Activated CD4-positive, alpha-beta T cell treated with anti-CD3 and anti-CD28 coated beads, Interleukin-2, amount 50 U/mL, for 16 hours (primary cell): ENCODE measurements around the gene DHX58.

Experiments used
- DNase-seq: peaks from one replicate; pipeline ENCODE4 v3.0.0-alpha.2; 2020

DHX58 gene

DNA sequence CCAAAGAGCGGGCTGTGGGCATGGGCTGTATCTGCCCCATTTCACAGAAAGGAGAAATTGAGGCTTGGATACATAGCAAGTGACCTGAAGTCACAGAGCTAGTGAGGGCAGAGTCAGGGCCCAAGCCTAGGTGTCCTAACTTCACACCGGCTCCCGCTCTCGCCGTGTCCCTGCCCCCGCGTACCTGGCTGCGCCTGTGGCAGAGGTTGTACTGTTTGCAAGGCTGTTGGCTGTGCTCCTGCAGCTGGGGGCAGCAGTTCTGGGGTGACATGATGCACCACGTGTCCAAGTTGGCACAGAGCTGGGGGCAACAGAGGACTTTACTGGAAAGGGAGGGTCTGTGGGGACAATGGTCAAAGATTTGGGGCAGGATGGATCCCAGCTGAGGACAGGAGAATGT is 3.4 kb downstream of the DHX58 start:
- no peak for DNase-seq

DNA sequence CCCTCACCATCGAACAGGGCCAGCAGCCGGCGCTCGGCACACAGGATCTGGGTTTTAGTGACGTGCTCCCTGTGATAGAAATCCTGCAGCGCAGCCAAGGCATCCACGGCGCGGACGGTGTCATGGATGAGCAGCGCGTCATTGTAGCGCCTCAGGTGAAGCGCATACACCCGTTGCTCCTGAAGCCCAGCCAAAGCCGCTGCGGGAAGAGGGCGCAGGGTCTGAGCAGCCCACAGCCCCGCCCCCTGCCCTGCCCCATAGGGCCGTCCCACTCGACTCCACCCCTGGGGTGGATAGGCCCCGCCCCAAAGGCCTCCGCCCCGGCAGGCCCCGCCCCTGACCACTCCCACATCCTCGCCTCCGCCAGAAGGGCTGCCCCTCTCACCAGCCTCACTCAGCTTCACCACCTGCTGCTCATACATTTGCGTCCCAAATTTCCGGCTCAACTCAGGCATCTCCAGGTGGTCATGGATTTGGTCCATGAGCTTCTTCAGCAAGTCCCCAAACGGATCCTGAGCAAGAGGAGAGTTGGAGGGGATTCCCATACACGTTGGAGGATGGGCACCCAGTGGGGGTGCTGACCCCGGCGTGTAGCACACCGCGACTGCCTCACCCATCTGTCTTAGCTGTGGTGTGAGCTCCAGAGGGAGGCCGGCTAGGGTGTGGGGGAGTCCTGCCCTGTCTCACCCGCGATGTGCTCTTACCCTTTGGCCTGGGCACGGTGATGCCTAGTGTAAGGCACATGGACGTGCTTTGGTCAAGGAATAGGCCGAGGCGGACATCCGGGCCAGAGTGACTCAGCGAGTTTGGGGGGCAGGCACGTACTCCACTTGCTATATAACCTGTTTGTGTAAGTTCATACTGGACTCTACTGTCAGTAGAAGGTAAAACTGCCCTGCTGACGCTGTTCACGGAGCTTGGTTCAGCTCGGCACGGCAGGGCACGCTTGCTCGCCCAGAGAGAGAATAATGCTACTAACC is 4.6 kb downstream of the DHX58 start:
- peak; percentile 93 for DNase-seq

DNA sequence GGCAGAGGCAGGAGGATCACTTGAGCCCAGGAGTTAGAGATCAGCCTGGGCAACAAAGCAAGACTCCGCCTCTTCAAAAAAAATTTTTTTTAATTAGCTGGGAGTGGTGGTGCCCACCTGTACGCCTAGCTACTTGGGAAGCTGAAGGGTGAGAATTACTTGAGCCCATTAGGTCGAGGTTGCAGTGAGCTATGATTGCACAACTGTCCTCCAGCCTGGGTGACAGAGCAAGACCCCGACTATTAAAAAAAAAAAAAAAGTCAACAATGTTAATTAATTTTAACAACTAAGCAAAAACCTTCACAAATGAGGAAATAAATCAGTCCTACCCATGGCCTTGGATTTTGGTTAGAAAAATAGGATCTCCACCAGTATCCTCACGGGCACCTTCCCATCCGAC is 5.4 kb downstream of the DHX58 start:
- DNase-seq, result no peak

DNA sequence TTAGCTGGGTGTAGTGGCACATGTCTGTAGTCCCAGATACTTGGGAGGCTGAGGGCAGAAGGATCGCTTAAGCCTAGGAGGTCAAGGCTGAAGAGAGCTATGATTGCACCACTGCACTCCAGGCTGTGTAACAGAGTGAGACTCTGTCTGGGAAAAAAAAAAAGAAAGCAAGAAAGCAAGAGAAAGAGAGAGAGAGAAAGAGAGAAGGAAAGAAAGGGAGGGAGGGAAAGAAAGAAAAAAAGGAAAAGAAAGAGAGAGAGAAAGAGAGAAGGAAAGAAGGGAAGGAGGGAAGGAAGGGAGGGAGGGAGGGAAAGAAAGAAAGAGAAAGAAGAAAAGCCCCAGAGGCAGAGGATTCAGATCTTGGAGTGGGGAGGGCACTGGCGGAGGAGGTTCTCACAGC is 6.5 kb downstream of the DHX58 start:
- no peak for DNase-seq

DNA sequence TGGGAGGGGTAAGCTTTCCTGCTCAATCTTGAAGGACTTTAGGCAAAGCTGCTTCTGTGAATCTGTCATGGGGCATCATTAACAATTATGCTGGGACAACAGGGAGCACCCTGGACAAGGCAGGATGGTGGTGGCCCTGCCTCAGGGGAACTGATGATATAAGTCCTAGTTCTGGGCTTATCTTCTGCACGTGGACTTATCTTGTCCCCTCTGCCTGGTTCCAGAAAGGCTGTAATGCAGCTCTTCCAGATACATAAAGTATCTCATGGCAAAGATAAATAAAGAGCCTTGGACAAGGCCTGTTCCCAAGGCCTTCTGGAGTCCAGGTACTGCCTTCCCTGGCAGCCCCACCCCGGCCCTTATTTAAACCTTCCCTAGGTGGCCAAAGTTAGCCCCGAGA is 8.2 kb downstream of the DHX58 start:
- no peak for DNase-seq

DNA sequence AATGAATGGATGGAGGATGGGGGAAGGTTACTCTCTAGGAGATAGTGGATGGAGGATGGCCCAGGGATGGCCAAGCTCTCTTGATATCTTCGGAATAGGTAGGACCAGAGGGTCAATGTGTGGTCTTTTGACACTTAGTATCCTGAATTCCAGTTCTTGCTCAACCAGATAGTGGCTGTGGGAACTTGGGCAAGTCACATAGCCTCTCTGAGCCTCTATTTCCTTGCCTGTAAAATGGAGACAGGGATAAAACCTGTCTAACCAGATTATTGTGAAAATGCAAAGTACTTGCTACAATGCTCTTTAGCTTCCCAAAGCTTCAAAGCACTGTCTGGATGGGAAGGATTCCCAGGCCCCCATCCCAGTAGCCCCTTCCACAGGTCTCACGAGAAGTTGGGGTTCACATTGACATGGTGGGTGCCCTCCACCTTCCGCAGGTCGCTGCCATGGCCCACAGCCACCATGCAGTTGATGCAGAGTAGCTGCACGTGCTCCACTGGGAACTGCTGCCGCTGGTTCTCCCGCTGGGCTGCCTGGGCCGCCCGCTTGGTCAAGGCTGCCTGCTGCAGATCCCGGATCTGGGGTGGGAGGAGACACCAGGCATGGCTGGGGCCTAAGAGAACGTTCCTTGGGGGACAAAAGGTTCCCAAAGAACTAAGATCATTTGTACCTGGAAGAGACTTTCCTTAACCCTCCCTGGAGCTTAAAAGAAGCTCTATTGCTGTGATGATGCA is 9.1 kb downstream of the DHX58 start:
- DNase-seq, result no peak

DNA sequence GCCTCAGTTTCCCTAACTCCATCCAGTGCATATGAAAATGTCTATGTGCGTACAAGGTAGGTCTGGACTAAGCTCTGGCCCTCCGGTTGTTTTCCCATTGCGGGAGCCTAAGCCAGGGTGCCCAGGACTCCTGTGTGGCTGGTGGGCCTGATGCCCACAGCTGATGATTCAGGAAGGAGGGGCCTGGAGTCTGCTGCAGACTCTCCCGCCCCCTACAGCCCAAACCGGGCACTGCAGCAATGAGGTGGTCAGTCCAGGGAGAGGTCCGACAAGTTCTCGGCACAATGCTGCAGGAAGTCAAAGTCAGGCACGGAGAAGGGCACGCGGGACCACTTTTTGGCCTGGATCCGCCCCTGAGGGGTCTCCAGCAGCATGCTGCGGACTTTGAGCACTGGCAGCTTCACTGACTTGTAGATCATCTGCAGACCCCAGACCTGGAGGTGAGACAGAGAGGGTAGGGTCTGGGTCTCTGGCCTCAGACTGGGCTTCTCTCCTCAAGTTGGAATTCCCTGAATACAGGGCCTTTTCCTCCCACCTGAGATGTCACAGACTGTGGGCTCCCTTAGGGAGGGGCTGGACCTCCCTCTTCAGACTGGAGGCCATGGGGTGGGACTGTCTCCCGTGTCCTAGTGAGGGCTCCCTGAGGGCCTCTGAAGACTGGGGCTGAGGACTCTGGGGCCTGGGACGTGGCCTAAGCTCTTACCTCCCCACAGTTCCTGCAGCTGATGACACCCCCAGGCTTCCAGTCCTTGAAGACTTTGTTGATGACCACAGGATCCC is 10.8 kb downstream of the DHX58 start:
- DNase-seq, result peak; percentile 72

DNA sequence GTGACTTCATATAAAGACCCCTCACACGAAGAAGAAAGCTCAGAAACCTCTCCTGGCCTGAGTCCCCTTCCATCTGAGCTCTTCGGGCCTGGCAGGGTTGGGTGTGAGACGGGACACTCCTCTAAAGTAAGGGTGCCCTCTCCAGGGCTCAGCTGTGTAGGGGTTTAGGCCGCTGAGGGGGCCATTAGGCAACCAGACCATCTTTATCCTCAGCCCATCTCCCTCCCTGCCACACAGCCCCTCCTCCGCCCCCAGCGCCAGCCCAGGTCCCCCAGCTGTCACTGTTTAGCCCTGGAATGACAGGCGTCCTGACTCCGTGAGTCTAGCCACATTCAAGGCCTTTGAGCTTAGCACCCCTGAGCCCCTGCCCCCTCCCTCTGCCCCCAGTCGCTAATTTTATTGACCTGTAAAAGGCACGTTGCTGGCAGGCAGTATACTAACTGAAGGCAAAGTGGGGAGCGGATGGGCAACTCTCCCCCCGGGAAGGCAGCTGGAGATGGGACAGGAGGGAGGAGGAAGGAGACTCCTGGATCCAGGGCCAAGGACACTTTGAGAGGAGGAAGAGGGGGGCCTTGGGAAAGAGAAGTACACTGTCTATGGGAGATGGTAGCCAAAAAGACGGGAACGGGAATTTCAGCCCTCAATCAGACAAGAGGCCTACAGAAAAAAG is 13.6 kb downstream of the DHX58 start:
- no peak for DNase-seq

DNA sequence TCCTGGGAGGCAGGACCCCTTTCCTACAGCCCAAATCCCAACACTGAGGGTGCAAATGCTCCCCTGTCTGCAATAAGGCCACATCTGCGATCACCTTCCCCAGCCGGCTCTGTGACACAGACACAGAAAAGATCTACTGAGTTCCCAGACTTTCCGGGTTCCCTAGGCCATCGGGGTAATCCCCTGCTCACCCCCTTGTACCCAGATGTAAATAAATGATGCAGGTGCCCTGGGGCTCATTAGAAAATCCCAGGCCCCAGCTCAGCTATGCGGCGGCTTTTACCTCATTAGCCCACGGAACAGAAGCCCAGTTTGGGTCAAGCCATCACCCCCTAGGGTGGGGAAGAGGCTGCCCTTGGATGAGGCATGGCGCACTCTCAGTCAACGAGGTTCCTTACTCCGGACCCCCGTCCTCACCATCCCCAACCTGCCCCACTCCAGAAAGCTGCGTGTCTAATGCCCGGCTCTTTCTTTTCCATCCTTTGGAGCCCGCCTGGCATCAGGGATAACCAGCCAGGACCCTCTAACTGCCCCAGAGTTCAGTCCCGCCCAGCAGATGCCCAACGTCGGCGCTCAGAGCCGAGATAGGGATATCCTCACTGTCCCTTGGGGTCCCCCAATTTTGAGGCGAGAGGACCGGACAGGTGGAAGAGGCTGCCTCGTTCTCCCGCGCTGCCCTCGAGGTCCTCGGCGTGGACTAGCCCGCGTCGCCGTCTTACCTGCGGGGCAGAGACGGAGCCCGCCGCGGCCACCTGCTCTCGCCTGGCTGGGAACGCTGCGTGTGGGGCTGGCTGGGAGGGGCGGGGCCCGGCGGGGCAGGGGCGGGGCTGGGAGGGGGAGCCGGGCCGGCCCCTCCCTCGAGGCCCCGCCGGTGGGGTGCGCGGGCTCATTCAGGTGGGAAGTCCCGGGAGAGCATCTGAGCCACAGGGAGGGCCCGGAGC is 14.6 kb downstream of the DHX58 start, which contains the start of gene ZNF385C:
Gene ZNF385C, minus strand, starts transcription at position 783 of the 941 bp plus-strand sequence. CDS start 35,417 bp downstream, outside the sequence.
- DNase-seq, result no peak

DNA sequence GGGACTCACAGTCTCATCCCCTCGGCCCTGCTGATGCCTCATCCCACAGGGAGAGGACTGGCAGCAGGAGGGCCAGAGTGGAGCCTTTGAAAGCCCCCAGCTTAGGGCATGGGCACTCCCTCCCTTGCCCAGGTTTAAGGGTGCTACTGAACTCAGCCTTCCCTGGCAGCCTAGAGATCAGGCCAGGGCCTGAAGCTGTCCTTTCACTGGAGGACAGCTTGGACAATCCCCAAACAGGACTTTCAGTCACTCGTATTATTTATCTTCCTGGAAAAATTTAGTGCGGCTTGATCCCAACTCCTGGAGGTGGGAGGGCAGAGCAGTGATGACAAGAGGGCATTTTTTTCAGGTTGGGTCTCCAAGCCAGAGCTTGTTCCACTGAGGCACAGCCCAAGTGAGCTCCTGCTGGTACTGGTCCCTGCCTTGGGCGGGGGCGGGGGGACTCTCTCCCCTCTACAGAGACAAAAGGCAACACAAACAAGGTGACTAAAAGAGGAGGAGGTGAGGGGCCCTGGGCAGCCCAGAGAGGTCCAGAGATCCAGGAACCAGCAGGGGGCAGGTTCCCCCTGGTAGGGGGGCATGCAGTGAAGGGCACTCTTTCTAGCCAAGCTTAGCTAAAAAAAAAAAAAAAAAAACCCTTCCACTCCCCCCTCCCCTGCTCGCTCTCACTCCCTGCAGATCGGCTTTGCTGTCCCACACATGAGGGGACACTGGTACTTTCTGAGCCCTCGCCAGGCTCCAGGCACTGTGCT is 16.0 kb downstream of the DHX58 start:
- no peak for DNase-seq

DNA sequence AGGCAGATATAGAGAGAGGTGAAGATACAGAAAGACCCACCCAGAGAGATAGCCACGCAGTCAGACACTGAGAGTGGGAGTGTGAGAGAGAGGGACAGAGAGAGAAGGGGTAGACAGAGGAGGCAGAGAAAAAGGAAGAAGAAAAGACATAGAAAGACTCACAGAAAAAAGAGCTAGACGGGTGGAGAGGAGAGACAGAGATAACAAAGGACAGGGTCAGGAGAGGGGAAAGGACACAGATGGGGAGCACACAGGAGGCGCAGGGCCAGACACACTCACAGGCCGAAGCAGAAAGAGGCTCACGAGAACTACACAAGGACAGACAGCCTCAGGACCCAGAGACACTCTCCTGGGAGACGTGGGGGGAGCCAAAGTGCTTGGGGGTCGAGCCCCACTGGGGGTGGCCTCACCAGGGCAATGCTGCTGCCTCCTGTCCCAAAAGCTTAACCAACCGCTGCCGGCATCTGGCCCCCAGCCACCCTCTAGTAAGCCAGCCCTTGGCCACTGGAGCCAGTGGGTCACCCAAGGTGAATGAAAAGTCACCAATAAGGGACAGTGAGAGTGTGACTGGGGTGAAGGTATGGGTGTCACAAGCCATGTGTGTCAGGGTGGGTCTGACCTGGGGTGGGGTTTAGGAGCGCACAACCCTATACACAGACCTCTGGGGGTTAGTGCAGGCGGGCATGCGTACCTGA is 18.0 kb downstream of the DHX58 start:
- no peak for DNase-seq

DNA sequence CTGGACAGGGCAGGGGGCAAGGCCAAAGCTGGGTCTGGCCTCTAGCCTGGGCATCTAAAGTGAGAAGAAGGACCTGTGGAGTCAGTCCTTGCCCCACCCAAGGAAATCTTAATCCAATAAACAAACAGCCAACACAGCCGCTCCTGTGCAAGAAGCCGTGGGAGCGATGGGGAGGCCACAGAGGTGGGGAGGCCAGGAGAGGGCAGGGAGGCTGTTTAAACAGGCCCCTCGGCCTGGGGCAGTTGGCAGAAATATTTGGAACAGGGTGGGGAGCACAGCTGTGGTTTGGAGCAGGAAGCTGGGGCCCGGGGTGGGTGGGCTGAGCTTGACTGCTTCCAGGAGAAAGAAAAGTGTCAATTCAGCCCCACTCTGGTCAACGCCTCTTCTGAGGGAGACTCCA is 19.6 kb downstream of the DHX58 start:
- no peak for DNase-seq

DNA sequence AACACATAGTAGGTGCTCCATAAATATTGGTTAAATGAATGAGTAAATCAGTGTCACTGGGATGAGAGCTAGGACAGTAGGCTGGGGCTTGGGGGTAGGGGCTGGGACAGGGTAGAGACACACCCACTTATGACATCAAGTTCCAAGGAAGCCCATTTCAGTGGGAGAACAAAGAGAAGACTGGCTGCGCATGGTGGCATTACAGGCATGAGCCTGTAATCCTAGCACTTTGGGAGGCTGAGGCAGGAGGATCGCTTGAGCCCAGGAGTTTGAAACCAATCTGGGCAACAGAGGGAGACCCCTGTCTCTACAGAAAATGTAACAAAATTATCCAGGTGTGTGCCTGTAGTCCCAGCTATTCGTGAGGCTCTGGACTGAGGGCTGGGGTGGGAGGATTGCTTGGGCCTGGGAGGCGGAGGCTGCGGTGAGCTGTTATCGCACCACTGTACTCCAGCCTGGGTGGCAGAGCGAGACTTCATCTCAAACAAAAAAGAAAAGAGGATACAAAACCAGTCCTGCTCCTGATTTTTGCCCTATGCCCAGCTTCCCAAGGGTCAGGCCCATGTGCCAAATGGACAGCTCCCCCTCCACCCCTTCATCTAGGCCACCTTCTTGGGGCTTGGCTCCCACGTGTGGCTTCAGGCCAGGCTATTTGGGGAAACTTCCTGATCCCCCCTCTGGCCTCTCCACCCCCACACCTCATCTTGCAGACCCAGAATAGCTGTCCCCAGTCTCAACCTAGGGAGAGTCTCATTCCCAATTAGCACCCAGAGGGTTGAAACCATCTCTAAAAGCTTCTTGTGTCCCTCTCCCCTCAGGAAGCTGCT is 21.3 kb downstream of the DHX58 start:
- DNase-seq, result no peak

DNA sequence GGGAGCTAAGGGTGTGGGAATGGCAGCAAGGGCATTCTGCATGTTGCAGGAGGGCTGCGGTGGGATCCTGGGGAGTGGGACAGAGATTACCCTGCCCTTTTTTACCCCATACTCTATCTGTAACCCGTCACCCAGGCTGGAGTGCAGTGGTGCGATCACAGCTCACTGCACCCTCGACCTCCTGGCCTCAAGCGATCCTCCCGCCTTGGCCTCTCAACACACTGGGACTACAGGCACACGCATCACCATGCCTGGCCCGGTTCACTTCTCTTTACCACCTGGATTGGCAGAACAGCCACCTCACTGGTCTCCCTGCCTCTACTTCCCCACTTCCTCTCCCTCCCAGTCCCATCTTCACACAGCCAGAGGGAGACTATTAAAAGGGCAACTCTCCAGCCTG is 23.8 kb downstream of the DHX58 start:
- DNase-seq, result no peak

DNA sequence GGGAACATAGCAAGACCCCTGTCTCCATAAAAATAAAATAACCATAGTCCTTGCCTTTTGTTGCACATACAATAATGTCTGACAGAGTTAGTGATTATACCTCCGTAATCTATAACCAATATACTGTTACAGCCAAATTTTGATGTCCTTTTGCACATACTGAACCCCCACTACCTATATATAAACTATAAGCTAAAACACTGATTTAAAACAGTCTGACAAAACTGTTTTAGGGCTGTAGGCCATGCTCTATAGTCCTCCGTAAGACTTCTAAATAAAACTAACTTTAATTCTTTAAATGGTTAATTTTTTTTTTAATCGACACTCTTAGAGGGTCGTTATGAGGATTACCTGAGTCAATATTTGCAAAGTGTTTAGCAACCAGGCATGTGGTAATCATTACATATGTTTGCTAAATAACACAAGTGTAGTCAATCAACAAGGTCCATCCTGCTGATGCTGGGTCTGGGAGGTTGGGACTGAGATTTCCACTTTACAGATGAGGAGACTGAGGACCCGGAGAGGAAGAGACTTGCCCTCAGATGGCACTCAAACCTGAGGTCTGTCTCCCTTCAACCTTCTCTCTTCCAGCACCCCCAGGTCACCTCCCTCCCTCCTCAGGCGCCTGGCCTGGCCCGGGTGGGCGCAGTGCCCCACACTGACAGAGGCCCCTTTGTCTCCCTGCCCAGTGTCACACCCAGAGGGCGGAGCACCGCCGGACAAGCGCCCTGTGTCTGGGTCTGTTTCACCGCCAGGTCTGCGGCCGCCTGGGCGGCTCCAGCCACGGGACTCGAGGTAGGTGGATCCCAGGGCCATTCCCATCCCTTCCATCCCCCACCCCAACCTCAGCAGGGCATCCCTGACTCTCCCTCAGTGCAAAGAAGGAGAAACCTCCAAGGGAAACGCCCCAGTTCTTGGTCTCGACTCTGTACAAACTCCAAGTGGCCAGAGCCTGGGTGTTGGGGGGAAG is 24.5 kb downstream of the DHX58 start:
- no peak for DNase-seq

DNA sequence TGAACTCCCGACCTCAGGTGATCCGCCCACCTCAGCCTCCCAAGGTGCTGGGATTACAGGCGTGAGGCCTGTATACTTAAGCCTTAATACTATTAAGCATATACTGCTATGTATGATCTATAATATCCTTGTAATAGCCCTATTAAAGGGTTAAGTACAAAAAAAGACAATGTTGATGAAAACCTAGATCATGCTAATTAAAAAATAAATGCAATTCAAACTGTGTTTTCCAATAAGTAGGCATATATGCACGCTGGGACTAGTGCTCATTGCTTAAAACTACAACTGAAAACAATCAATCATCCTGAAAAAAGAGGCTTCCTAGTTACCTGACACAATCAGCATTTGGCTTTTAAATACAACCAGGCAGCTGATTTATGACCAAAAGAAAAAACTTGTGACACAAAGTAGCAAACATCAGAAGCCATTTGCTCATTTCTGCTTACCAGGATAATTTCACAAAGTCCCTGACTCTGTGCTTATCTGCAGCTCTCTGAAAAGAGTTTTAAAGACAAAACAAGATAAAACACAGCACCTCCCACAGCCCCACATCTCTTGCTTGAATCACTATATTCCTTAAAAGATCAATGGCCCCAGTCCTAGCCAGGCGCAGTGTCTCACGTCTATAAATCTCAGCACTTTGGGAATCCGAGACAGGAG is 25.3 kb downstream of the DHX58 start:
- no peak for DNase-seq

DNA sequence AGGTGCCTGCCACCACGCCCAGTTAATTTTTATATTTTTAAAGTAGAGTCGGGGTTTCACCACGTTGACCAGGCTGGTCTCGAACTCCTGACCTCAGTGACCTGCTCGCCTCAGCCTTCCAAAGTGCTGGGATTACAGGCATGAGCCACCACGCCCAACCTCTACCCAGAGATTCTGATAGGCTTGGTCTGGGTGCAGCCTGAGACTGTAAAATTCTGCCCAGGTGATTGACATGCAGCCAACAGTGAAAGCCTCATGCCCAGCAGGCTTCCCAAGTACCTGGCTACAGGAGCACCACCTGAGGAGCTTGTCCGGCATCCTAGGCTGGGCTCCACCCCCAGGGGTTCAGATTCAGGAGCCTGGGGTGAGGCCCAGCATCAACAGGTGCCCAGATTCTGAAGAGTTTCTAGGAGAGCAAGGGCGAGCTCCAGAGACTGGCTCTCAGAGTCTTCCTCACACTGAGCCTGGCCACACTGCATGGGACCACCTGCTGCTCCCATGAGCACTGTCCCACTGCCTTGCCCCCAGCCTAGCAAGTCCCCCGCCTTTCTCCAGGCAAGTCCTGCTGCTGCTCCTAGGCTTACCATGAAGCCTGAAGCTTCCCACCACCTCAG is 30.9 kb downstream of the DHX58 start:
- DNase-seq, result no peak
